Ascending aorta (tissue), 2 donors: ENCODE data around the gene DLGAP3. TPM values are rescaled to one million over a fixed set of nuclear protein-coding genes. Genes with fewer than 3 reads are reported as not detected.

Source experiments
- DNase-seq, 2 donors: peaks; one replicate each; pipeline ENCODE4 v3.0.0-alpha.2; 2019; ENCODE audit warnings: low spot score in 2 of 2
- H3K27ac ChIP-seq, 2 donors: fragments of 200-600 bp; sonication (generic); one replicate each; pipeline ENCODE4 v1.5.1; 2016 to 2017; ENCODE audit warnings: mild to moderate bottlenecking in 1 of 2
- H3K27me3 ChIP-seq: fragments of 200-600 bp; sonication (generic); one replicate; pipeline ENCODE4 v1.5.1; 2017
- H3K36me3 ChIP-seq, 2 donors: fragments of 200-600 bp; sonication (generic); one replicate each; pipeline ENCODE4 v1.5.1; 2016
- H3K4me1 ChIP-seq, 2 donors: fragments of 200-600 bp; sonication (generic); one replicate each; pipeline ENCODE4 v1.5.1; 2016 to 2017; ENCODE audit warnings: mild to moderate bottlenecking in 1 of 2
- H3K4me3 ChIP-seq, 2 donors: fragments of 200-600 bp; sonication (generic); one replicate each; pipeline ENCODE4 v1.5.1; 2016 to 2017; ENCODE audit warnings: mild to moderate bottlenecking in 1 of 2
- H3K9me3 ChIP-seq, 2 donors: fragments of 200-600 bp; sonication (generic); one replicate each; pipeline ENCODE4 v1.5.1; 2016
- intact Hi-C: fragments of 100-400 bp; cut with DNase I; formaldehyde crosslinking; loops from one replicate; pipeline ENCODE4 v1.15.1; 2023
- total RNA-seq: library from RNA; depleted of rRNA; stranded (reverse); fragments of >200 nt; gene quantifications from one replicate; pipeline ENCODE4 v1.1.0, GENCODE V29; 2016
- TF ChIP-seq, protein P1 (sequence below), 3 experiments: fragments of 200-600 bp in 2 of 3; fragments of 450-650 bp in 1 of 3; sonication (generic) in 2 of 3; IDR thresholded peaks; one replicate each; pipeline ENCODE4 v1.5.1; 2016 to 2019; ENCODE audit warnings: antibody characterized with exemption in 3 of 3, mild to moderate bottlenecking in 1 of 3, moderate library complexity in 1 of 3

The DLGAP3 gene
- total RNA-seq, 1 donor from 2014 or later: not detected

DNA sequence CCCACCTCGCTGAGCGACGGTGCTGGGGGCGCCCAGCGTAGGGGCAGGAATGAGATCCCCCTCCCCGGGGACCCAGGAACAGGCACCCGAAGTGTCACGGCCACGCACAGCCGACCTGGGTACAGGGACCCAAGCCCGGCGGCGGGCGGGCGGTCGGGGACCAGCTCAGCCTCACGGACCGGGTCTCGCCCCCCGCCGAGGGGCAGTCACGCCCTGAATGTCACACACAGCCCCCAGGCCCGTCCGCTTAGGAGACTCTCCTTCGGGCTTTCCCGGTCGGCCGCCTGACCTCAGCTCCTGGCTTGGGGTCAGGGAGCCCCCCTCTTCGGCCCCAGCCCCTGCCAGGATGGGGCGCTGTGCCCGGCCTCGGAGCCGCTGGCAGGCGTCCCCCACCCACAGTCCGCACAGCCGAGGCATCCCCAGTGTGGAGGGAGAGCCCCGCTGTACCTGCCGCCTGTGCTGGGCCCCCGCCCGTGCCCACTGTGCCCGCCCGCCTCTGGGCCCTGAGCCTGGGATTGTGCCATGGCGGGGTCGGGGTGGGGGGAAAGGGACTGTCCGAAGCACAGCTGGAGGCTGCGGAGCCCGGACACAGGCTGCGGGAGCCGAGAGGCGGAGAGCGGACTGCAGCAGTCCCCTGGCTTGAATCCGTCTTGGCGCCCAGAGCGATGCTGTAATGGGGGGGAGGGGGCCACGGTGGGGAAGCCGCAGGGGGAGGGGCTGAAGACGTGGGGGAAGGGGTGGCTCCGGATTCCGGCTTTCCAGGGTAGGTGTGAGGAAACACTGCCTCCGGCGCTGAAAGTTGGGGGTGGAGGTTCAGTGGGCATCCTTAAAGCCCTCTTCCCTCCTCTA lies 627 bp upstream of the DLGAP3 start:
- H3K27ac ChIP-seq: no peak overlapping the region
- H3K4me1 ChIP-seq: peaks cover 4 to 11% of the 10 kb centered on the region in 2 donors
- H3K36me3 ChIP-seq: no peaks in the 10 kb centered on the region
- H3K27me3 ChIP-seq: peaks cover 26% of the 10 kb centered on the region
- H3K4me3 ChIP-seq: peak overlapping the region; percentile 55 to 60
- no peaks in the 10 kb centered on the region for H3K9me3 ChIP-seq
- TF ChIP-seq, protein P1, sequence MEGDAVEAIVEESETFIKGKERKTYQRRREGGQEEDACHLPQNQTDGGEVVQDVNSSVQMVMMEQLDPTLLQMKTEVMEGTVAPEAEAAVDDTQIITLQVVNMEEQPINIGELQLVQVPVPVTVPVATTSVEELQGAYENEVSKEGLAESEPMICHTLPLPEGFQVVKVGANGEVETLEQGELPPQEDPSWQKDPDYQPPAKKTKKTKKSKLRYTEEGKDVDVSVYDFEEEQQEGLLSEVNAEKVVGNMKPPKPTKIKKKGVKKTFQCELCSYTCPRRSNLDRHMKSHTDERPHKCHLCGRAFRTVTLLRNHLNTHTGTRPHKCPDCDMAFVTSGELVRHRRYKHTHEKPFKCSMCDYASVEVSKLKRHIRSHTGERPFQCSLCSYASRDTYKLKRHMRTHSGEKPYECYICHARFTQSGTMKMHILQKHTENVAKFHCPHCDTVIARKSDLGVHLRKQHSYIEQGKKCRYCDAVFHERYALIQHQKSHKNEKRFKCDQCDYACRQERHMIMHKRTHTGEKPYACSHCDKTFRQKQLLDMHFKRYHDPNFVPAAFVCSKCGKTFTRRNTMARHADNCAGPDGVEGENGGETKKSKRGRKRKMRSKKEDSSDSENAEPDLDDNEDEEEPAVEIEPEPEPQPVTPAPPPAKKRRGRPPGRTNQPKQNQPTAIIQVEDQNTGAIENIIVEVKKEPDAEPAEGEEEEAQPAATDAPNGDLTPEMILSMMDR (IDR thresholded peaks at IDR 0.05): no peak
- intact Hi-C loops: no loop called here
- no peak for DNase-seq

- intact Hi-C loops: no loop called here
- H3K27me3 ChIP-seq: peaks cover 26% of the 10 kb centered on the region
Observed at GRCh38 chr1:34928699-34929496, 552 bp downstream of the DLGAP3 start.

DNA sequence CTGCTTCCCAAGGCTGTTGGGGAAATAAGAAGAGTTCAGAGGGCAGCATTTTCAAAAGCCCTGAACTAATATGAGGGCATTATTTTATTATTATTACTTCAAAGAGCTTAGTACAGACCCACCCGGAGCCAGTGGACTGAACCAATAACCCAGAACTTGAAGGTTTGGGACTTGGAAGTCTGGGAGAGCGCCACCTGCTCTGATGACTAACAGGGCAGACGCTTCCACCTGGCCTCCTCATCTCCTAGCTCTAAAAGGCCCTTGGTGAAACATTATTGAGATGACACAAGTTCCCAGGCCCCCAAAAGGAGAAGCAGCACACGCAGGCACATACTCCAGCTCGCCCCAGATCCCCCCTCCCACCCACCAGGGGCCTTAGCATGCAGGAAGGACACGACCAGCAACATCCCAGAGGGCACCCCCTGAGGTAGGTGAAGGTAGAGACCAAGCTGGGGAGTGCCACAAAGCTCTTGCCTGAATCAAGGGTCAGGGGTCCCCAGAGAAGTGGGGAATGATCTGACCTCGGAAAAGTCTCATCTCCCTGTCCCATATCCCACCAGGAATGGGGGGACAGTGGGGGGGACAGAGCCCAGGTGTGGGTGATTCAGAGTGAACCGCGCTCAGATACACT lies 1.3 kb downstream of the DLGAP3 start:
- no peak for DNase-seq
- Histone ChIP-seq H3K27ac (no peak overlapping the region), H3K36me3 (no peaks in the 10 kb centered on the region), H3K9me3 (no peaks in the 10 kb centered on the region), H3K4me3 (no peak overlapping the region), H3K27me3 (peaks cover 26% of the 10 kb centered on the region), H3K4me1 (peaks cover 4 to 11% of the 10 kb centered on the region in 2 donors)
- TF ChIP-seq, protein P1 (IDR thresholded peaks at IDR 0.05): no peak
- intact Hi-C loops: no loop called here

More at GRCh38 chr1:34928699-34929496, 552 bp downstream of the DLGAP3 start:
- H3K4me3 ChIP-seq: peak overlapping the region; percentile 55 to 60
- H3K9me3 ChIP-seq: no peaks in the 10 kb centered on the region
- H3K36me3 ChIP-seq: no peaks in the 10 kb centered on the region
- H3K27ac ChIP-seq: no peak overlapping the region
- DNase-seq: no peak
- peaks cover 4 to 11% of the 10 kb centered on the region in 2 donors for H3K4me1 ChIP-seq
- TF ChIP-seq, protein P1 (IDR thresholded peaks at IDR 0.05): no peak

DNA sequence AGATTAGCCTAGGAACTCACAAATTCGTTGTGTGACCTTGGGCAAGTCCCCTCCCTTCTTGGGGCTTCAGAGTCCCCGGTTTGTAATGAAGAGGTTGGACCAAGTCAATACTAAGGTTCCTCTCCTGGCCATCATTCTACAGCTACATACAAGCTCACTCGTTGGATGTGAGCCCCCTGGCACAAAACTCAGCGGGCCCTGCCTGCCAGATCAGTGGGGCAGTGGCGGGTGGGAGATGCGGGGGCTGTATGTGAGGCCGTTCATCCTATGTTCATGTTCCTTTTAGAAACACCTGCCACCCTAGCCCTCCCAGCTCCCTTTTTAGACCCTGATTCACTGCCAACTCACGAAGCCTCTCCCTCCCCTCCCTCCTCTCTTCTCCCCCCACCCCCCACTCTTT lies 2.1 kb downstream of the DLGAP3 start:
- intact Hi-C loops: no loop called here
- DNase-seq: no peak
- Histone ChIP-seq H3K36me3 (no peaks in the 10 kb centered on the region), H3K9me3 (no peaks in the 10 kb centered on the region), H3K27ac (no peak overlapping the region), H3K4me1 (peaks cover 4 to 11% of the 10 kb centered on the region in 2 donors), H3K27me3 (peaks cover 26% of the 10 kb centered on the region), H3K4me3 (no peak overlapping the region)
- TF ChIP-seq, protein P1 (IDR thresholded peaks at IDR 0.05): no peak

- intact Hi-C loops: no loop called here
- no peaks in the 10 kb centered on the region for H3K36me3 ChIP-seq
- TF ChIP-seq, protein P1 (IDR thresholded peaks at IDR 0.05): no peak
- no peak for DNase-seq
- peaks cover 26% of the 10 kb centered on the region for H3K27me3 ChIP-seq
- no peak overlapping the region for H3K4me3 ChIP-seq
- H3K9me3 ChIP-seq: no peaks in the 10 kb centered on the region
- H3K27ac ChIP-seq: no peak overlapping the region
- H3K4me1 ChIP-seq: peaks cover 4 to 11% of the 10 kb centered on the region in 2 donors
Observed at GRCh38 chr1:34926894-34927293, 2.6 kb downstream of the DLGAP3 start.
